MM.1S (cell line): ENCODE data around the gene BRPF3.
"Not testable (repeated sequence)": the region's sequence is repeated elsewhere in the genome, so short reads cannot be mapped to it uniquely, and the experiment has no call there.

ENCODE experiments used
- EZH2 ChIP-seq: fragments of 300-600 bp; sonication (generic); optimal IDR thresholded peaks from 2 replicates; pipeline ENCODE3; 2017; ENCODE audit warnings: low read depth, mild to moderate bottlenecking, antibody characterized with exemption, low read length, mixed read lengths
- EZH2phosphoT487 ChIP-seq: fragments of 300-600 bp; sonication (generic); IDR thresholded peaks from 2 replicates; pipeline ENCODE4 v1.6.1; 2018; ENCODE audit warnings: antibody characterized with exemption, low read length
- TF ChIP-seq, protein P1 (sequence below): fragments of 300-600 bp; sonication (generic); IDR thresholded peaks from 2 replicates; pipeline ENCODE4 v1.5.1; 2016; ENCODE audit warnings: antibody characterized with exemption, low read length, mixed read lengths

DNA sequence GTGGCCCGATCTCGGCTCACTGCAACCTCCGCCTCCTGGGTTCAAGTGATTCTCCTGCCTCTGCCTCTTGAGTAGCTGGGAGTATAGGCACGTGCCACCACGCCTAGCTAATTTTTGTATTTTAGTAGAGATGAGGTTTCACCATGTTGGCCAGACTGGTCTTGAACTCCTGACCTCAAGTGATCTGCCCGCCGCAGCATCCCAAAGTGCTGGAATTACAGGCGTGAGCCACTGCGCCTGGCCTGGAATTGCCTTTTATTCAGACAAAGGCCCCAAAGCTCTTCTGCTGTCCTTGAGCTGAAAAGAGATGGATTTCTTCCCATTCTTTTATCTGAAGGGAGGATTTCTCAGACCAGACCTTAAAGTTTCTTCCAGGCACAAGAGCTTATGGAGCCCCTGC is 22.0 kb downstream of the BRPF3 start:
- TF ChIP-seq, protein P1, sequence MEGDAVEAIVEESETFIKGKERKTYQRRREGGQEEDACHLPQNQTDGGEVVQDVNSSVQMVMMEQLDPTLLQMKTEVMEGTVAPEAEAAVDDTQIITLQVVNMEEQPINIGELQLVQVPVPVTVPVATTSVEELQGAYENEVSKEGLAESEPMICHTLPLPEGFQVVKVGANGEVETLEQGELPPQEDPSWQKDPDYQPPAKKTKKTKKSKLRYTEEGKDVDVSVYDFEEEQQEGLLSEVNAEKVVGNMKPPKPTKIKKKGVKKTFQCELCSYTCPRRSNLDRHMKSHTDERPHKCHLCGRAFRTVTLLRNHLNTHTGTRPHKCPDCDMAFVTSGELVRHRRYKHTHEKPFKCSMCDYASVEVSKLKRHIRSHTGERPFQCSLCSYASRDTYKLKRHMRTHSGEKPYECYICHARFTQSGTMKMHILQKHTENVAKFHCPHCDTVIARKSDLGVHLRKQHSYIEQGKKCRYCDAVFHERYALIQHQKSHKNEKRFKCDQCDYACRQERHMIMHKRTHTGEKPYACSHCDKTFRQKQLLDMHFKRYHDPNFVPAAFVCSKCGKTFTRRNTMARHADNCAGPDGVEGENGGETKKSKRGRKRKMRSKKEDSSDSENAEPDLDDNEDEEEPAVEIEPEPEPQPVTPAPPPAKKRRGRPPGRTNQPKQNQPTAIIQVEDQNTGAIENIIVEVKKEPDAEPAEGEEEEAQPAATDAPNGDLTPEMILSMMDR = not testable (repeated sequence)
- TF ChIP-seq EZH2phosphoT487, EZH2: not testable (repeated sequence)
